Effector memory CD8-positive, alpha-beta T cell (primary cell): ENCODE results near the gene LMBR1.
"Not testable (repeated sequence)": the region's sequence is repeated elsewhere in the genome, so short reads cannot be mapped to it uniquely, and the experiment has no call there.

Experiments
- ATAC-seq: fragments of 150-1000 bp; cut with Tn5 transposase; replicated peaks from 2 replicates; pipeline ENCODE4 v1.10.0; 2021; ENCODE audit warnings: mild to moderate bottlenecking, moderate library complexity
- DNase-seq, 3 experiments: peaks; one replicate each; pipeline ENCODE4 v3.0.0; 2021
- H3K27ac Mint-ChIP-seq, 2 donors: one replicate each; pipeline ENCODE4 v1.8.0; 2022; ENCODE audit warnings: mild to moderate bottlenecking in 2 of 2, mixed read lengths in 2 of 2, moderate library complexity in 2 of 2
- H3K27me3 Mint-ChIP-seq, 2 donors: one replicate each; pipeline ENCODE4 v1.8.0; 2022; ENCODE audit warnings: mixed read lengths in 2 of 2
- H3K36me3 Mint-ChIP-seq: one replicate; pipeline ENCODE4 v1.8.0; 2022; ENCODE audit warnings: mild to moderate bottlenecking, moderate library complexity, mixed read lengths; ENCODE audit not compliant: insufficient read depth
- H3K4me1 Mint-ChIP-seq, 2 donors: one replicate each; pipeline ENCODE4 v1.8.0; 2022; ENCODE audit warnings: low read depth in 2 of 2, mixed read lengths in 2 of 2
- H3K4me3 Mint-ChIP-seq, 2 donors: one replicate each; pipeline ENCODE4 v1.8.0; 2022; ENCODE audit warnings: mild to moderate bottlenecking in 2 of 2, mixed read lengths in 2 of 2, moderate library complexity in 2 of 2
- H3K9me3 Mint-ChIP-seq, 2 donors: one replicate each; pipeline ENCODE4 v1.8.0; 2022; ENCODE audit warnings: mixed read lengths in 2 of 2

The LMBR1 gene

GRCh38 chr7:156747718-156748117 is 145.3 kb downstream of the LMBR1 start:
- DNase-seq (no peak), ATAC-seq (no peak)
- H3K36me3 Mint-ChIP-seq = peaks cover 4% of the 10 kb centered on the region
- no peaks in the 10 kb centered on the region for H3K4me1 Mint-ChIP-seq
- no peak overlapping the region for H3K27ac Mint-ChIP-seq
- no peaks in the 10 kb centered on the region for H3K27me3 Mint-ChIP-seq
- no peak overlapping the region for H3K4me3 Mint-ChIP-seq
- H3K9me3 Mint-ChIP-seq = no peaks in the 10 kb centered on the region

DNA sequence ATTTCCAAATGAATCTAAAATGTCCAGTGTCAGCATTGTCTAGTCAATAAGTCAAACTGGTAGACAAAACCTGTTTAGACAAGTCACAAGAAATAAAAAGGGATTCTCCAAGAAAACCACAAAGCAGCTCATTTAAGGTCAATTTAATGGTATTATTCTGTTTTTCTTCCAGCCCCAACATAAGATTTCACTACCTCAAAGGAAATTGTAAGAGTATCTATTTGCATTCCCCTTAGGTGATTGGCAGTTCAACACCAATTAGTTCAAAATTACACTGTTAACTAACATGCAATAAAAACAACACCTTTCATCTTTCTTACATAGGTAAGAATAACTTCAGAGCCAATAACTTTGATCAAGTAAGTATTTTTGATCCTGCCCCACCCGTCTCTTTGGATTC is 146.1 kb downstream of the LMBR1 start:
- H3K9me3 Mint-ChIP-seq = no peaks in the 10 kb centered on the region

DNA sequence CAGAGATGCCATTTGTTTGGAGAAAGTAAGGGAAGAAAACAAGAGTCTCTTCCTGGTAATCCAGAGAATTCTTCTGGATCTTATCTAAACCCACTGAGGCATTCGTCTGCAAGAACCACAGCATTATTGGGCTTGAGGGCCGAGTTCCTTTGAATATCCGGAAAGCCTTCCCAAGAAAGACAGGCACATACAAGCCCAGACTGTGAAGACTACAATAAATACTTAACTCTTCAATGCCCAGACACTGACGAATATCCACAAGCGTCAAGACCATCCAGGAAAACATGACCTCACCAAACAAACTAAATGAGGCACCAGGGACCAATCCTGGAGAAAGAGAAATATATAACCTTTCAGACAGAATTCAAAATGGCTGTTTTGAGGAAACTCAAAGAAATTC is 153.4 kb downstream of the LMBR1 start:
- Mint-ChIP-seq H3K27me3 (no peaks in the 10 kb centered on the region), H3K9me3 (peaks cover 0 to 2% of the 10 kb centered on the region in 2 donors), H3K36me3 (peaks cover 8% of the 10 kb centered on the region), H3K4me3 (no peak overlapping the region), H3K4me1 (peaks cover 0 to 4% of the 10 kb centered on the region in 2 donors), H3K27ac (no peak overlapping the region)
- DNase-seq (no peak), ATAC-seq (no peak)

More for the DNA sequence above, 146.1 kb downstream of the LMBR1 start:
- H3K36me3 Mint-ChIP-seq = peaks cover 4% of the 10 kb centered on the region
- no peaks in the 10 kb centered on the region for H3K27me3 Mint-ChIP-seq
- no peak overlapping the region for H3K27ac Mint-ChIP-seq
- no peak overlapping the region for H3K4me3 Mint-ChIP-seq
- DNase-seq = no peak
- peaks cover 0 to 1% of the 10 kb centered on the region in 2 donors for H3K4me1 Mint-ChIP-seq
- no peak for ATAC-seq

DNA sequence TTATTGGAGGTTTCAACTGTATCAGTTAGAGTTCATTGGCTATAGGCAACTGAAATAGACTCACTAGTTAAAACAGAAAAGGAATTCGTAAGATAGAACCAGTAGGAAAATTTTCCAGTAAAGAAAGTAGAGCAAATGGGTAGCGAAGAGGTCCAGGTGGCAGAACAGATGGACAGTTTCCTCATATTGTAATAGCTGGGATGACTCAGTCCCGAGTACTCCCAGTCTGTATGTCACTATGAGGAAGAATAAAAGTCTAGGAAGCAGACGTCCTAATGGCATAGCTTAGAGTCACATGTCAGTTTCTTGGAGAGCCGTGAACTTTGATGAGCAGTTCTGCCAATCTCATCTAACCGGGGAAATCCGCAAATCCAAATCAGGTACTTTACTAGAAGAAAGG is 157.1 kb downstream of the LMBR1 start:
- Mint-ChIP-seq H3K36me3 (peaks cover 15% of the 10 kb centered on the region), H3K4me3 (no peak overlapping the region), H3K27me3 (no peaks in the 10 kb centered on the region), H3K9me3 (peaks cover 0 to 5% of the 10 kb centered on the region in 2 donors), H3K4me1 (no peaks in the 10 kb centered on the region), H3K27ac (no peak overlapping the region)
- no peak for ATAC-seq
- DNase-seq = no peak

- DNase-seq (no peak), ATAC-seq (no peak)
- Mint-ChIP-seq H3K4me1 (no peaks in the 10 kb centered on the region), H3K36me3 (peaks cover 15% of the 10 kb centered on the region), H3K27ac (peak overlapping the region in 1 of 2 donors; percentile 3), H3K27me3 (no peaks in the 10 kb centered on the region), H3K4me3 (no peak overlapping the region), H3K9me3 (peaks cover 0 to 5% of the 10 kb centered on the region in 2 donors)
Measured at GRCh38 chr7:156733638-156734037, 159.3 kb downstream of the LMBR1 start.

DNA sequence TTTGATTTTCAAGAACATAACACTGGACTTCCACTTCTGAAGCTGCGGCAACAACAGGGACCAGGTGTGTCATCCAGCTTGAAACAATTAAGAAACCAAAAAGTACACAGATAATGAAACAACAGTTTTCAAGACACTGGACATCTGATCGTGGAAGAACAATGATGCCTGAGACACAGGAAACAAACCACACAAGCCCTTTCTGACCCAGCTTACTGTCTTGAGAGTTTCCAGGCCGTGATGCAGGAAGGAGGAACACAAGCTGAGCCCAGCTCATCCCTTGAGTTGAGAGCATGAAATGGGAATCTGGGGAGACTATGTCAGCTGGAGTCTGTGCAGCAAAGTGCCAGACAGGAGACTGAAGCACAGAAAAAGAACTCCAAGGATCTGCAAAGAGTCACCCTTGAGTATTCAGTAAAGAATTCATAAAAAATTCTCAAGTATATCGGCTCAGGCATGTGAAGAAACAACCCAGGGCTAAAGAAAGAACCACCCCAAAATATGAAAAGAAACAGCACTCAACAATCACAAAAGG is 160.8 kb downstream of the LMBR1 start:
- Mint-ChIP-seq H3K27ac (no peak overlapping the region), H3K4me1 (peaks cover 0 to 4% of the 10 kb centered on the region in 2 donors), H3K36me3 (peaks cover 15% of the 10 kb centered on the region), H3K9me3 (peaks cover 0 to 5% of the 10 kb centered on the region in 2 donors), H3K4me3 (no peak overlapping the region), H3K27me3 (no peaks in the 10 kb centered on the region)
- ATAC-seq (no peak), DNase-seq (no peak)

- H3K27me3 Mint-ChIP-seq = no peaks in the 10 kb centered on the region
- no peak overlapping the region for H3K4me3 Mint-ChIP-seq
- peaks cover 0 to 5% of the 10 kb centered on the region in 2 donors for H3K9me3 Mint-ChIP-seq
- H3K36me3 Mint-ChIP-seq = peaks cover 11% of the 10 kb centered on the region
- H3K4me1 Mint-ChIP-seq = peaks cover 0 to 4% of the 10 kb centered on the region in 2 donors
- H3K27ac Mint-ChIP-seq = no peak overlapping the region
- ATAC-seq = no peak
- no peak for DNase-seq
Measured at GRCh38 chr7:156731651-156732050, 161.3 kb downstream of the LMBR1 start.

DNA sequence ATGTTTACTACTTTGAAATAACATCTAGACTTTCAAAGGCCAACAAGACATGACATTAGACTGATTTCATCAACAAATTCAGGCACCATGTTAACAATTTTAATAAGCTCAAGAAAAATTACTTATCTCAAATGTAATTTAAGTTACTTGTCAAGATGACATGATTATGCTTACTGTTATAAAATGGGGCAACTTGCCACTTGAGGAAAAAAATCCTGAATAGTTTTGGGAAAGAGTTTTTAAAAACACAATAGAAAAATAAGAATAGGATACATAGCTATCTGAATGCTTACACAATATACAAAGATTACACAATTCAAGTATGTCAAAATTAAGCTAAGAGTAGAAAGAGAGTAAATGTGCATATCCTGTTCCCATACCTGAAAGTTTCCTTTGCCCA is 167.0 kb downstream of the LMBR1 start:
- DNase-seq (no peak), ATAC-seq (no peak)
- peaks cover 0 to 4% of the 10 kb centered on the region in 2 donors for H3K4me1 Mint-ChIP-seq
- H3K36me3 Mint-ChIP-seq = no peaks in the 10 kb centered on the region
- H3K4me3 Mint-ChIP-seq = no peak overlapping the region
- H3K27me3 Mint-ChIP-seq = no peaks in the 10 kb centered on the region
- H3K9me3 Mint-ChIP-seq = no peaks in the 10 kb centered on the region
- no peak overlapping the region for H3K27ac Mint-ChIP-seq

DNA sequence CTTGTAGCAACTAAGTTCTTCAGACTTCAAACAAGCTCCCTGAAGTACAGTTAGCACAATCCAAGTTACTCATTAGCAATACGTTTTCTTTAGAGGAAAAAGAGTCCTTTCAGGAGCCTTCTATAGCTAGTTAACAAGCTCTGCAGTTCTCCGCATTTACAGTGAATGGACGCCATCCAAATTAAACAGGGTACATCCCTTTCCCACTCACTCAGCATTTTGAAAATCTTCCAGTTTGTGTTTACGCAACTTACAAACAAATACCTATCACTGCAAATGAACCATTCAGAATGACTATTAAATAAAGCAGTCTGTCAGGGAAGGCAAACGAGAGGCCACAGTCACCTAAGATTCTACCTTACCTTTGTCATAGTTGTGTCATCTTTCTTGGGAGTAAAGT is 167.9 kb downstream of the LMBR1 start:
- DNase-seq (no peak), ATAC-seq (no peak)
- Mint-ChIP-seq H3K9me3 (no peaks in the 10 kb centered on the region), H3K4me1 (peaks cover 0 to 4% of the 10 kb centered on the region in 2 donors), H3K4me3 (no peak overlapping the region), H3K27ac (no peak overlapping the region), H3K36me3 (no peaks in the 10 kb centered on the region), H3K27me3 (no peaks in the 10 kb centered on the region)

DNA sequence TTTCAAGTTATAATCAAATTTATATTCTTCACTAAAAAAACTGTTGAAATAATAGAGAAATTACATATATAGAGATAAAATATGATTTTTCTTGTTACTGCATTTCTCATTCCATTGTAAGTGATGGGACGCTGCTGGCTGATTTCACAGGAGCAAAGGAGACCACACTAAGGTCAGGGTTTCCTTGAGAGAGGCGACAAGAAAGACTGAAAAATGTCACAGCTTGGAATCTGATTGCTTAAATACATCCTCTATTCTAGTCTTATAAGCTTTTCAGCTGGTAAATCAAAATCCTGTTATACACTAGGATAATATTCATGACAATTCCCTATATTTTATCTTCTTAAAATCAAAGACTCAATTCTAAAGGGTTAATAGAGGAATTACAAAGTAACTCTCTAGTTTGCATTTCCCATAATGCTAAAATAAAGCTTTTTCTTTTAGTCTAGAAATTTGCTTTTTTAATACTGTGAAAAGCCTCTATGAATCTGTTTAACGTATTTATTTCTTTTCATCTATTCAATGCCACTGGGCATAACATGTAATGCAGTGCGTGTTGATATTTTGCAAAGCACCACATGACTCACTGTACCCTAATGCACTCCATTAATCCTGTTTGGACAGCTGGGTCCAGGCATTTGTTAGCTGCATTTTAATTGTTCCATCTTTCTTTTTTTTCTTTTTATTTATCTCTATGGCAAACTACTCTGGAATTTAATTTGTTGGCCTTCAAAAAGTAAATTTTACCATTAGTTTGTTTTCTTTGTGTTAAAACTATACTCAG is 170.7 kb downstream of the LMBR1 start:
- ATAC-seq = no peak
- Mint-ChIP-seq H3K36me3 (peaks cover 4% of the 10 kb centered on the region), H3K4me1 (no peaks in the 10 kb centered on the region), H3K9me3 (no peaks in the 10 kb centered on the region), H3K27me3 (no peaks in the 10 kb centered on the region), H3K4me3 (no peak overlapping the region), H3K27ac (no peak overlapping the region)
- no peak for DNase-seq

- peaks cover 8 to 12% of the 10 kb centered on the region in 2 donors for H3K4me1 Mint-ChIP-seq
- H3K4me3 Mint-ChIP-seq = no peak overlapping the region
- DNase-seq (no peak), ATAC-seq (no peak)
- H3K9me3 Mint-ChIP-seq = peaks cover 0 to 4% of the 10 kb centered on the region in 2 donors
- H3K36me3 Mint-ChIP-seq = no peaks in the 10 kb centered on the region
- no peaks in the 10 kb centered on the region for H3K27me3 Mint-ChIP-seq
- H3K27ac Mint-ChIP-seq = peak overlapping the region; percentile 9 to 47
Measured at GRCh38 chr7:156703773-156704482, 189.1 kb downstream of the LMBR1 start.

- Mint-ChIP-seq H3K4me3 (no peak overlapping the region), H3K27me3 (no peaks in the 10 kb centered on the region), H3K4me1 (peaks cover 8 to 12% of the 10 kb centered on the region in 2 donors), H3K27ac (no peak overlapping the region), H3K9me3 (peaks cover 0 to 4% of the 10 kb centered on the region in 2 donors), H3K36me3 (no peaks in the 10 kb centered on the region)
- DNase-seq (no peak), ATAC-seq (no peak)
Measured at GRCh38 chr7:156703209-156703608, 189.8 kb downstream of the LMBR1 start.

GRCh38 chr7:156702399-156702798 is 190.6 kb downstream of the LMBR1 start:
- H3K4me3 Mint-ChIP-seq = no peak overlapping the region
- peaks cover 8 to 12% of the 10 kb centered on the region in 2 donors for H3K4me1 Mint-ChIP-seq
- H3K27ac Mint-ChIP-seq = no peak overlapping the region
- H3K9me3 Mint-ChIP-seq = peaks cover 0 to 4% of the 10 kb centered on the region in 2 donors
- H3K27me3 Mint-ChIP-seq = no peaks in the 10 kb centered on the region
- no peaks in the 10 kb centered on the region for H3K36me3 Mint-ChIP-seq
- DNase-seq (no peak), ATAC-seq (no peak)

- ATAC-seq, H3K9me3 Mint-ChIP-seq, DNase-seq, H3K27ac Mint-ChIP-seq, H3K36me3 Mint-ChIP-seq, H3K4me3 Mint-ChIP-seq, H3K27me3 Mint-ChIP-seq: not testable (repeated sequence)
- peaks cover 8 to 12% of the 10 kb centered on the region in 2 donors for H3K4me1 Mint-ChIP-seq
Measured at GRCh38 chr7:156701787-156702186, 191.2 kb downstream of the LMBR1 start.
